Activated T-helper 1 cell treated with anti-CD3 and anti-CD28 coated beads, Interleukin-12 subunit alpha, Interleukin-12 subunit beta, Interleukin-2, Interleukin-4 antibody, amounts not matched to agents 30 ng/mL and 10 ng/mL and 1 ng/mL, durations not matched to agents 14 hours and 24 hours and 36 hours (primary cell): ENCODE data around the gene MAP1A. TPM values are rescaled to one million over a fixed set of nuclear protein-coding genes. Genes with fewer than 3 reads are reported as not detected.

Source experiments
- DNase-seq: peaks from one replicate; pipeline ENCODE4 v3.0.0; 2021; ENCODE audit warnings: low spot score
- H3K27ac Mint-ChIP-seq: one replicate; pipeline ENCODE4 v1.8.0; 2021; ENCODE audit warnings: mild to moderate bottlenecking, mixed read lengths
- H3K27me3 Mint-ChIP-seq: one replicate; pipeline ENCODE4 v1.8.0; 2022; ENCODE audit warnings: mild to moderate bottlenecking, moderate library complexity, mixed read lengths; ENCODE audit not compliant: insufficient read depth
- H3K36me3 Mint-ChIP-seq: one replicate; pipeline ENCODE4 v1.8.0; 2021; ENCODE audit warnings: low read depth, mixed read lengths
- H3K4me1 Mint-ChIP-seq: one replicate; pipeline ENCODE4 v1.8.0; 2021; ENCODE audit warnings: low read depth, mixed read lengths
- H3K4me3 Mint-ChIP-seq: one replicate; pipeline ENCODE4 v1.8.0; 2021; ENCODE audit warnings: mild to moderate bottlenecking, moderate library complexity, mixed read lengths
- H3K9me3 Mint-ChIP-seq: one replicate; pipeline ENCODE4 v1.8.0; 2021; ENCODE audit warnings: mixed read lengths
- intact Hi-C: fragments of 100-400 bp; cut with micrococcal nuclease; formaldehyde crosslinking; loops from one replicate; pipeline ENCODE4 v1.15.1; 2024
- total RNA-seq: library from RNA; stranded (reverse); gene quantifications from 2 replicates; pipeline ENCODE4 v1.2.3, GENCODE V29; 2022

MAP1A gene
- total RNA-seq, 1 donor from 2014 or later = 2.2 TPM

- peak overlapping the region; percentile 93 for H3K4me3 Mint-ChIP-seq
- H3K36me3 Mint-ChIP-seq = peaks cover 13% of the 10 kb centered on the region
- no peak overlapping the region for H3K27ac Mint-ChIP-seq
- no peaks in the 10 kb centered on the region for H3K9me3 Mint-ChIP-seq
- no peak for DNase-seq
- intact Hi-C loops = loop anchor here (1.0 to 5.0 kb wide), 4 partner anchors 16 to 307 kb away; partner anchors contain the start of genes CCNDBP1, TUBGCP4 and ZSCAN29
- peaks cover 24% of the 10 kb centered on the region for H3K4me1 Mint-ChIP-seq
- H3K27me3 Mint-ChIP-seq = no peaks in the 10 kb centered on the region
Observed at GRCh38 chr15:43493703-43494472, 23.5 kb upstream of the MAP1A start.

GRCh38 chr15:43498990-43499389, 18.4 kb upstream of the MAP1A start:
- intact Hi-C loops = no loop called here
- Mint-ChIP-seq H3K36me3 (peaks cover 2% of the 10 kb centered on the region), H3K4me1 (no peaks in the 10 kb centered on the region)

DNA sequence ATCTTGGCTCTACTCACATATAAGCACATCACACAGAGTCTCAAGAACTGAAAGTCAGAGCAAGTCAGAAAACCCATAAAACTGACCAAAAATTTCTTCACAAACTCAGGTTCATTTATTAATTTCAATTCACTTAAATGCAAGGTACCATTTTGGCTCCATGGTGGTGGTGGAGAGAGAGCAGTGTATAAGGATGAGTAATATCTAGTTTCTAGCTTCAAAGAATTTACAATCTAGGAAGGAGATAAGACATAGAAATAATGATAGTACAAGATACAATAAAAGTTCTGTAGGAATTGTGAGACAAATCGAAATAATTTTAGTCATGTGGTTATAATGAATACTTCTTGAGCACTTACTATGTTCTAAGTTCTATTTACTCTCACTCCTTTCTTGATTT, 17.8 kb upstream of the MAP1A start:
- no peak overlapping the region for H3K4me3 Mint-ChIP-seq
- H3K4me1 Mint-ChIP-seq = no peaks in the 10 kb centered on the region
- intact Hi-C loops = no loop called here
- H3K27ac Mint-ChIP-seq = no peak overlapping the region
- no peaks in the 10 kb centered on the region for H3K9me3 Mint-ChIP-seq
- H3K36me3 Mint-ChIP-seq = peaks cover 2% of the 10 kb centered on the region
- peaks cover 2% of the 10 kb centered on the region for H3K27me3 Mint-ChIP-seq
- no peak for DNase-seq

More at GRCh38 chr15:43498990-43499389, 18.4 kb upstream of the MAP1A start:
- no peaks in the 10 kb centered on the region for H3K9me3 Mint-ChIP-seq
- H3K4me3 Mint-ChIP-seq = no peak overlapping the region
- no peak overlapping the region for H3K27ac Mint-ChIP-seq
- DNase-seq = no peak
- no peaks in the 10 kb centered on the region for H3K27me3 Mint-ChIP-seq

DNA sequence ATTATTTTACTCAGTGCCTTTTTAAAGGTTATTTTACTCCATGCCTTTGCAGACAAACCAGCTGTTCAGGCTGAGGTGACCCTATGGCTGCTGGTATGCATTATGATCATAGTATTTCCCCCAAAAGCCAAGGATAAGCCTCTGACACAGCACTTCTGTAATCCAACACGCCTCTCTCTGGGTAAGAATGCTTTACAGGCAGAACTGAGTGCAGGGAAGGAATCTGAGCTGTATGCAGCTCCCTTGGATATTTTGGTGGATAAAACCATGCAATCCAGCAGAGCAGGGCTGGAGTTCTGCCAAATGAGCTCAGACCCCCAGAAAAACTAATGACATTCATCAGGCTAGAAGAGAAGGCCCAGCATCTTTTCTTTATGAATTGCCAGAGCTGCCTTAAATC, 11.7 kb upstream of the MAP1A start:
- Mint-ChIP-seq H3K9me3 (no peaks in the 10 kb centered on the region), H3K27me3 (peaks cover 9% of the 10 kb centered on the region), H3K4me1 (peaks cover 16% of the 10 kb centered on the region), H3K27ac (no peak overlapping the region), H3K36me3 (no peaks in the 10 kb centered on the region), H3K4me3 (no peak overlapping the region)
- intact Hi-C loops = no loop called here
- no peak for DNase-seq

DNA sequence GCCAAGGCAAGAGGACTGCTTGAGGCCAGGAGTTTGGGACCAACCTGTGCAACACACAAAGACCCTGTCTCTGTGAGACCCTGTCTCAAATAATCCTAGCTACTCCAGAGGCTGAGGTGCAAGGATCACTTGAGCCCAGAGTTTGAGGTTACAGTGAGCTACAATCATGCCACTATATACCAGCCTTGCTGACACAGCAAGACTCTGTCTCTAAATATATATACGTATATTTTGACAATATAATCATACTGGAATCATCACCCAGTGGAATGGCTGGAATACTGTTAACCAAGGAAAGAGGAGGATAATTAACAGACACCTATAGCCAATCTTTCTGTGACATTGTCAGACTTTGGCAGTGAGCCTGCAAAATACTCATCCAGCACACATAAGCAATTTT, 9.0 kb upstream of the MAP1A start:
- Mint-ChIP-seq H3K4me1 (peaks cover 38% of the 10 kb centered on the region), H3K36me3 (no peaks in the 10 kb centered on the region), H3K27ac (no peak overlapping the region), H3K27me3 (peaks cover 9% of the 10 kb centered on the region), H3K9me3 (no peaks in the 10 kb centered on the region), H3K4me3 (no peak overlapping the region)
- intact Hi-C loops = no loop called here
- no peak for DNase-seq

DNA sequence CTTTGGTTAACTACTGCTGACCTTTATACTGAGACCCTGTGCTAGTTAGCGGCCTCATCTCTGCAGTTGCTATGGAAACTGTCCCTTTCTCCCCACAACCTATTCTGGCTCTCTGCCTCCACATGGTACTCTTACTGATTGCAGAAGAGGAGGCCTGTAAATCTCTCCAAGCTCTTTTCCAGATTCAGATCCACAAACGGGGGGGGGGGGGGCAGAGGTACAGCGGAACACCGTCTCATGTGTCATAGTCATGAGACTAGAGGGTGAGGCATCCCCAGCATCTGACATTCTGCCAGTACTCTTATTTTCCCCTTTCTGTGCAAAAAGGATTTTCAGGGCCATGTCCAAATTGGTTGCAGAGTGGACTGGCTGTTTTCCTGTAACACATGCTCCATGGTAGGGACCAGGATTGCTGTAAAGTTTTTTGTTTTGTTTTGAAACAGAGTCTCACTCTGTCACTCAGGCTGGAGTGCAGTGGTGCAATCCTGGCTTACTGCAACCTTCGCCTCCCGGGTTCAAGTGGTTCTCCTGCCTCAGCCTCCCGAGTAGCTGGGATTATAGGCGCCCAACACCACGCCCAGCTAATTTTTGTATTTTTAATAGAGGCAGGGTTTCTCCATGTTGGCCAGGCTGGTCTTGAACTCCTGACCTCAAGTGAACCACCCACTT, 8.3 kb upstream of the MAP1A start:
- Mint-ChIP-seq H3K4me3 (peak overlapping the region; percentile 87), H3K36me3 (no peaks in the 10 kb centered on the region), H3K27me3 (peaks cover 9% of the 10 kb centered on the region), H3K4me1 (peaks cover 46% of the 10 kb centered on the region), H3K27ac (no peak overlapping the region), H3K9me3 (no peaks in the 10 kb centered on the region)
- no peak for DNase-seq
- intact Hi-C loops = no loop called here

DNA sequence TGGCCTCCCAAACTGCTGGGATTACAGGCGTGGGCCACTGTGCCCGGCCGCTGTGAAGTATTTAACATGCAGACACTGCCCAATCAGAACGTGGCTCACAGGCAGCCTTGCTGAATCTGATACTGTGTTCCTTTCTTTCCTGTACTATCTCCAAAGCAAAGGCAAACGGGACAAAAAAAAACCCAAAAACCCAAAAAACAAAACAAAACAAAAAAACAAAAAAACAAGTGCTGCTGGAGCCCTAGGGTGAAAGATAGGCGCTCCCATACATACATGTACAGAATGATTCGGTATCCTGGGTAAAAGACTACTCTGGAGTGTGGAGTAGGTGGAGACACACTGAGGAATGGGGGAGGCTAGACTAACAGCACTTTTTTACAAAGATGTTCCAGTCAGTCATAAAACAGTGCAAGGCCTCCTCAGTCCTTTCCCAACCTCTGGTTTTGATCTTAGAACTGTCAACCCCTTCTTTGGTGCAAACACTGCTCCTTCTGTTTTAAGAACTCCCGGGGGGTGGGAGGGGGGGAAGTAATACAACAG, 7.7 kb upstream of the MAP1A start:
- intact Hi-C loops = loop anchor here (1.0 to 10.0 kb wide), 7 partner anchors 16 to 324 kb away; partner anchors contain the start of genes CCNDBP1, LCMT2, MFAP1 and PDIA3
- Mint-ChIP-seq H3K4me3 (peak overlapping the region; percentile 87), H3K9me3 (no peaks in the 10 kb centered on the region), H3K36me3 (no peaks in the 10 kb centered on the region), H3K27me3 (peaks cover 7% of the 10 kb centered on the region), H3K4me1 (peaks cover 52% of the 10 kb centered on the region), H3K27ac (peak overlapping the region; percentile 92)
- DNase-seq = no peak

- peaks cover 6% of the 10 kb centered on the region for H3K27me3 Mint-ChIP-seq
- peak overlapping the region; percentile 87 for H3K4me3 Mint-ChIP-seq
- intact Hi-C loops = loop anchor here (1.0 to 10.0 kb wide), 7 partner anchors 17 to 325 kb away; partner anchors contain the start of genes CCNDBP1, LCMT2, MFAP1 and PDIA3
- peak overlapping the region; percentile 92 for H3K27ac Mint-ChIP-seq
- H3K36me3 Mint-ChIP-seq = no peaks in the 10 kb centered on the region
- H3K4me1 Mint-ChIP-seq = peaks cover 56% of the 10 kb centered on the region
- H3K9me3 Mint-ChIP-seq = no peaks in the 10 kb centered on the region
- DNase-seq = peak; percentile 98
Observed at GRCh38 chr15:43510200-43511011, 7.0 kb upstream of the MAP1A start.

DNA sequence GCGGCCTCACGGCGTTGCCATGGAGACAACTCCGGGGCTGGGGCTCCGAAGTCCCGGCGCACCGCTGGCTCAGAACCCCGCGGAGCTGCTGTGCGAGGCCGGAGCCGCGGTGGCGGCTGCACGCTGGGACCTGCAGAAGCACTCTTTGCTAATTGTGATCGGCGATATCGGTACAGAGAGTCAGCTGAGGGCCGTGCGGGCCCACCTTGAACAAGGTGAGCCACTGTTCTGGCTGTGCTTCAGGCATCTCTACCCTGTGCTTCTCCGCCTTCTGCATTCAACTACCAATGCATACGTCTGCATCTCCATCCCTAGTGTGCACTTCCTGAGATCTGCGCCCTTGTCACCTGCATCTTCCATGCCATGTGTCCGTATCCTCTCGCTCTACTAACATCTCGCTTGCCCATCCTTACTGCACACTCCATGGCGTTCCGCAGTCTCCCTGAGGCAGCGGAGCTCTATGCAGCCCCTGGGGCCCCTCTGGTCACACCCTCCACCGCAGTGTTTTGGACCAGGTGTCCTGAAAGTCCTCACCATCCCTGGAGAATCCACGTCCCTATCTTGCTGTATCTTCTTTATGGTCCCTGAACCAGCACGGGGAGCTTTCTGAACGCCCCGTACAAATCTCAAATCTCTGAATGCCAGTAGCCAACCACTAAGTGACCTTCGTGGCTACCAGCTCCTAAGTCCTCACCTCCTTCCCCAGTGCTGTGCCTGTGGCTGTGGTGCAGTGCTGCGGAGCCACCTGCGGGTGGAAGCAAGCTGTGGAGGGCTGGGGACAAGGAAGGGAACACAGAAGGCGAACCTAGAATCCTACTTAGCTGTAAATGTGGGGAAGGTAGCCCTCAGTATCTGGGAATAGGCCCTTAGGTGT, 6.2 kb upstream of the MAP1A start:
- peaks cover 64% of the 10 kb centered on the region for H3K4me1 Mint-ChIP-seq

GRCh38 chr15:43513550-43513949, 3.9 kb upstream of the MAP1A start:
- no peaks in the 10 kb centered on the region for H3K36me3 Mint-ChIP-seq
- no peak for DNase-seq
- H3K4me3 Mint-ChIP-seq = peak overlapping the region; percentile 48
- peaks cover 8% of the 10 kb centered on the region for H3K27me3 Mint-ChIP-seq
- peaks cover 86% of the 10 kb centered on the region for H3K4me1 Mint-ChIP-seq
- no peaks in the 10 kb centered on the region for H3K9me3 Mint-ChIP-seq
- intact Hi-C loops = loop anchor here (10.0 kb wide), 1 partner anchor 311 kb away; the partner anchor contains the start of genes MFAP1 and WDR76
- peak overlapping the region; percentile 61 for H3K27ac Mint-ChIP-seq

More for the DNA sequence above, 6.2 kb upstream of the MAP1A start:
- intact Hi-C loops = loop anchor here (10.0 kb wide), 1 partner anchor 314 kb away; the partner anchor contains the start of genes MFAP1 and WDR76
- H3K27ac Mint-ChIP-seq = peak overlapping the region; percentile 92
- no peaks in the 10 kb centered on the region for H3K36me3 Mint-ChIP-seq
- peak overlapping the region; percentile 87 for H3K4me3 Mint-ChIP-seq
- peak; percentile 24 for DNase-seq
- no peaks in the 10 kb centered on the region for H3K9me3 Mint-ChIP-seq
- peaks cover 6% of the 10 kb centered on the region for H3K27me3 Mint-ChIP-seq

GRCh38 chr15:43514241-43515057, 3.0 kb upstream of the MAP1A start:
- intact Hi-C loops = loop anchor here (1.0 to 10.0 kb wide), 2 partner anchors 73 to 310 kb away; partner anchors contain the start of genes MFAP1 and WDR76
- Mint-ChIP-seq H3K4me1 (peaks cover 84% of the 10 kb centered on the region), H3K36me3 (no peaks in the 10 kb centered on the region), H3K9me3 (no peaks in the 10 kb centered on the region), H3K27me3 (peaks cover 10% of the 10 kb centered on the region), H3K4me3 (peak overlapping the region; percentile 48), H3K27ac (peak overlapping the region; percentile 61)
- peak; percentile 25 for DNase-seq
